Keratinocyte (primary cell): Measurements from ENCODE around the gene FAM229B. TPM values are rescaled to one million over a fixed set of nuclear protein-coding genes. Genes with fewer than 3 reads are reported as not detected.

Experiments
- DNase-seq: peaks from one replicate; pipeline ENCODE4 v3.0.0-alpha.2; 2011; ENCODE audit warnings: low read depth, missing footprints, low spot score
- FAIRE-seq: peaks from 2 replicates; lab custom pipeline; 2011; peaks lifted over from hg19 to GRCh38; lab: Jason Lieb, UNC
- H2AFZ ChIP-seq: 2 replicates; pipeline ENCODE4 v1.6.0; 2012; ENCODE audit warnings: low read length, control low read depth, inconsistent platforms; ENCODE audit not compliant: control insufficient read depth
- H3K27ac ChIP-seq: 2 replicates; pipeline ENCODE4 v1.5.1; 2011; ENCODE audit warnings: low read length; ENCODE audit not compliant: control insufficient read depth, insufficient read depth
- H3K27me3 ChIP-seq: 3 replicates; pipeline ENCODE4 v1.6.0; 2011; ENCODE audit warnings: low read length; ENCODE audit not compliant: control insufficient read depth, insufficient read depth; ENCODE audit errors: extremely low read depth
- H3K36me3 ChIP-seq, 2 experiments: 2 replicates in 1 of 2; 3 replicates in 1 of 2; pipeline ENCODE4 v1.5.1; 2011; ENCODE audit warnings: low read length in 2 of 2, mild to moderate bottlenecking in 1 of 2; ENCODE audit not compliant: control insufficient read depth in 2 of 2, insufficient read depth in 2 of 2; ENCODE audit errors: extremely low read depth in 1 of 2
- H3K4me1 ChIP-seq: 3 replicates; pipeline ENCODE4 v1.5.1; 2011; ENCODE audit warnings: low read length; ENCODE audit not compliant: control insufficient read depth, insufficient read depth; ENCODE audit errors: extremely low read depth
- H3K4me2 ChIP-seq: 3 replicates; pipeline ENCODE4 v1.6.0; 2011; ENCODE audit warnings: low read depth, low read length; ENCODE audit not compliant: control insufficient read depth, insufficient read depth; ENCODE audit errors: extremely low read depth
- H3K4me3 ChIP-seq, 3 experiments: fragments of 200-600 bp in 1 of 3; sonication (generic) in 1 of 3; 2 replicates in 2 of 3; 3 replicates in 1 of 3; pipeline ENCODE4 v1.5.1; 2011 to 2016; ENCODE audit warnings: low read length in 3 of 3, mild to moderate bottlenecking in 3 of 3, control low read depth in 2 of 3, inconsistent platforms in 1 of 3, low read depth in 1 of 3, mixed read lengths in 1 of 3, mixed run types in 1 of 3, moderate library complexity in 1 of 3; ENCODE audit not compliant: control insufficient read depth in 2 of 3, insufficient read depth in 2 of 3; ENCODE audit errors: extremely low read depth in 1 of 3
- H3K79me2 ChIP-seq: 2 replicates; pipeline ENCODE4 v1.6.0; 2012; ENCODE audit warnings: low read length; ENCODE audit not compliant: control insufficient read depth, insufficient read depth
- H3K9ac ChIP-seq: 3 replicates; pipeline ENCODE4 v1.6.0; 2011; ENCODE audit warnings: low read length; ENCODE audit not compliant: control insufficient read depth, insufficient read depth; ENCODE audit errors: extremely low read depth
- H3K9me1 ChIP-seq: 3 replicates; pipeline ENCODE4 v1.6.0; 2011; ENCODE audit warnings: low read length; ENCODE audit not compliant: control insufficient read depth, insufficient read depth; ENCODE audit errors: extremely low read depth
- H3K9me3 ChIP-seq: 2 replicates; pipeline ENCODE4 v1.5.1; 2012; ENCODE audit warnings: low read depth, low read length; ENCODE audit not compliant: control insufficient read depth
- H4K20me1 ChIP-seq: 3 replicates; pipeline ENCODE4 v1.6.0; 2011; ENCODE audit warnings: low read length; ENCODE audit not compliant: control insufficient read depth, insufficient read depth; ENCODE audit errors: extremely low read depth
- EZH2 ChIP-seq: IDR thresholded peaks from one replicate; pipeline ENCODE4 v1.6.1; 2012; ENCODE audit warnings: inconsistent platforms, mild to moderate bottlenecking, low read length, moderate library complexity
- dilution Hi-C: fragments of 300-500 bp; cut with MboI; formaldehyde crosslinking; loops from one replicate; pipeline ENCODE4 v1.7.0; 2020; ENCODE audit warnings: low sequenced_read_pairs; ENCODE audit not compliant: extremely low pct_ligation_motif_present
- polyA plus RNA-seq, 5 experiments: library from polyadenylated mRNA; depleted of rRNA in 3 of 5; stranded (reverse) in 3 of 5; stranded (forward) in 1 of 5; unstranded in 1 of 5; fragments of >200 nt; gene quantifications; 1 replicate in 1 of 5; 2 replicates in 3 of 5; 3 replicates in 1 of 5; pipeline versions ENCODE4 v1.2.1 to v1.2.3, GENCODE V29; 2011 to 2012; ENCODE audit warnings: missing spikeins in 2 of 5, low read depth in 1 of 5, low replicate concordance in 1 of 5
- TF ChIP-seq, protein P1 (sequence below), 3 experiments: IDR thresholded peaks in 1 of 3; conservative IDR thresholded peaks in 1 of 3; optimal IDR thresholded peaks in 1 of 3; 2 replicates in 2 of 3; 3 replicates in 1 of 3; pipeline versions ENCODE3 to v1.5.1; 2011; ENCODE audit warnings: low read length in 3 of 3, mild to moderate bottlenecking in 3 of 3, moderate library complexity in 2 of 3, control low read depth in 1 of 3, inconsistent platforms in 1 of 3; ENCODE audit not compliant: insufficient read depth in 2 of 3; ENCODE audit errors: extremely low read depth in 1 of 3

FAM229B gene
- polyA plus RNA-seq, 1 donor (not counting 4 experiments of a cell fraction or from before 2014, with no cell fraction given), result 15.0 TPM

DNA sequence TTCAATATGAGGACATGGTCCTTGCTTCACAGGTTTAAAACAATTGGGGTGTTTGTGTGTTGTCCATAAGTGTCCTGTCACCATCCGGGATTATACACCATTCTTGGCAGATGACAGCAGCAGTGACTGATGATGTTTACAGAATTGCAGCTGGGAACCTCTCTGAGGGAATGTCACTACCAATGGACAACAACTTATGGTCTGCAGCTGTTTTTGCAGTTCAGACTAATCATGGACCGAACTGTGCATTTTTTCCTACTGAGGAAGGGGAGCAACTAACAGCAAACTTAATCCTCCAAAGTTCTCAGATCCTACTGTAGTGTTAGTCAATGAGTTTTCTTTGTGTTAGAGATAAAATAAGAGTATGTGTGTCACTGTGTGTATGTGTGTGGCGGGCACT, 26.0 kb downstream of the FAM229B start:
- Histone ChIP-seq H3K9me1 (no peaks in the 10 kb centered on the region), H3K27ac (no peak overlapping the region), H3K4me3 (no peak overlapping the region), H3K27me3 (no peaks in the 10 kb centered on the region), H3K36me3 (no peaks in the 10 kb centered on the region), H2AFZ (no peak overlapping the region), H3K9me3 (no peaks in the 10 kb centered on the region), H3K4me1 (peaks cover 10% of the 10 kb centered on the region), H3K79me2 (no peaks in the 10 kb centered on the region), H3K9ac (no peak overlapping the region), H4K20me1 (no peaks in the 10 kb centered on the region), H3K4me2 (no peak overlapping the region)
- dilution Hi-C loops, result no loop called here
- DNase-seq (no peak), FAIRE-seq (no peak)
- no peak for TF ChIP-seq EZH2
- TF ChIP-seq, protein P1, sequence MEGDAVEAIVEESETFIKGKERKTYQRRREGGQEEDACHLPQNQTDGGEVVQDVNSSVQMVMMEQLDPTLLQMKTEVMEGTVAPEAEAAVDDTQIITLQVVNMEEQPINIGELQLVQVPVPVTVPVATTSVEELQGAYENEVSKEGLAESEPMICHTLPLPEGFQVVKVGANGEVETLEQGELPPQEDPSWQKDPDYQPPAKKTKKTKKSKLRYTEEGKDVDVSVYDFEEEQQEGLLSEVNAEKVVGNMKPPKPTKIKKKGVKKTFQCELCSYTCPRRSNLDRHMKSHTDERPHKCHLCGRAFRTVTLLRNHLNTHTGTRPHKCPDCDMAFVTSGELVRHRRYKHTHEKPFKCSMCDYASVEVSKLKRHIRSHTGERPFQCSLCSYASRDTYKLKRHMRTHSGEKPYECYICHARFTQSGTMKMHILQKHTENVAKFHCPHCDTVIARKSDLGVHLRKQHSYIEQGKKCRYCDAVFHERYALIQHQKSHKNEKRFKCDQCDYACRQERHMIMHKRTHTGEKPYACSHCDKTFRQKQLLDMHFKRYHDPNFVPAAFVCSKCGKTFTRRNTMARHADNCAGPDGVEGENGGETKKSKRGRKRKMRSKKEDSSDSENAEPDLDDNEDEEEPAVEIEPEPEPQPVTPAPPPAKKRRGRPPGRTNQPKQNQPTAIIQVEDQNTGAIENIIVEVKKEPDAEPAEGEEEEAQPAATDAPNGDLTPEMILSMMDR (optimal IDR thresholded peaks at IDR 0.05 in 1 of 3, IDR thresholded peaks at IDR 0.05 in 1 of 3, conservative IDR thresholded peaks at IDR 0.05 in 1 of 3; ENCODE audit: extremely low read depth in 1 of 3, insufficient read depth in 2 of 3, low read length in 3 of 3), result no peak

DNA sequence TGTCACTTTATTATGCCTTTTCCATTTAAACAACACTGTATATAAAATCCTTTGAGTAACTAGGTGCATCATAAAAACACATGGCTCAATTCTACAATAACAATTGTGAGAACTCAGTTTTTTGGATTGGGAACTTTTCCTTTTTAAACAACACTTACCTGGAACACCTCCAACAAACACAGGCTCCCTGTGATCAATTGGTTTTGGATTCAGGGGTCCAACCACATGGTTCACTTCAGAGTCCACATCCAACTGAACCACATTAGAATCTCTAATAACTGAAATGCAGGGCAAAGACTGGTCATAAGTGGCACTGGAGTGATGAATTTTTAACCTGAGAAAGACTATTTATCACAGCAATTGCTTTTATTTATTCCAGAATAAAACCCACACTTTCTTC, 26.5 kb downstream of the FAM229B start:
- H3K36me3 ChIP-seq, result no peaks in the 10 kb centered on the region
- no peak overlapping the region for H3K9ac ChIP-seq
- H3K27me3 ChIP-seq, result no peaks in the 10 kb centered on the region
- H3K4me3 ChIP-seq, result no peak overlapping the region
- no peak overlapping the region for H2AFZ ChIP-seq
- no peak overlapping the region for H3K27ac ChIP-seq
- H3K79me2 ChIP-seq, result no peaks in the 10 kb centered on the region
- no peaks in the 10 kb centered on the region for H3K9me1 ChIP-seq
- no peak for TF ChIP-seq EZH2
- TF ChIP-seq, protein P1 (optimal IDR thresholded peaks at IDR 0.05 in 1 of 3, IDR thresholded peaks at IDR 0.05 in 1 of 3, conservative IDR thresholded peaks at IDR 0.05 in 1 of 3; ENCODE audit: extremely low read depth in 1 of 3, insufficient read depth in 2 of 3, low read length in 3 of 3), result no peak
- FAIRE-seq (no peak), DNase-seq (no peak)
- H3K4me1 ChIP-seq, result peaks cover 10% of the 10 kb centered on the region
- no peak overlapping the region for H3K4me2 ChIP-seq
- no peaks in the 10 kb centered on the region for H3K9me3 ChIP-seq
- dilution Hi-C loops, result no loop called here
- H4K20me1 ChIP-seq, result no peaks in the 10 kb centered on the region
